ENCODE data around the gene COMMD1. TPM values are rescaled to one million over a fixed set of nuclear protein-coding genes. Genes with fewer than 3 reads are reported as not detected.

COMMD1 gene
- total and polyA plus RNA-seq, 9 donors, result 25.4 to 48.8 (median 33.3) TPM

DNA sequence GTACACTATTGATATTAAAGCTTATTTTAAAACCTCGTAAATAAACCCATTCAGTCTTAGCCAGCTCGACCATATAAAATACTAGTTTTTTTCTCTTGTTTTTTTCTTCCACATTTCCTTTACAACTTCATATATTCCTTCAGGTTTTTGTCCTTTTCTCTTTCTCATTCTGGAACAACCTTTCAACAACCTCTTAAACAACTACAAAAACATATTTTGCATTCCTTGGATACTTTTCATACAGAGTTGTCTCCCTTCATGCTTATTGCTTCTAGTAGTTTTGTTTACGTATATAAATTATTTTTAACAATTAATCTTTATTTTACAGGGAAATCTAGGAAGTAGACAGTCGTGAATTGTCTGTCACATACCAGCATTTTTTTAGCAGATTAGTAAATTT is 41.2 kb downstream of the COMMD1 start:
- DNase-seq, result no peak
- Histone ChIP-seq H3K27ac (no peak overlapping the region), H3K9me3 (no peaks in the 10 kb centered on the region), H3K27me3 (no peaks in the 10 kb centered on the region), H3K36me3 (no peaks in the 10 kb centered on the region), H3K4me3 (no peak overlapping the region), H3K4me1 (ENCODE audit: insufficient read depth) (peaks cover 9% of the 10 kb centered on the region)
- WGBS, 3 donors, result 23 to 38% (median 33%) methylated on average over 4 of the region's 4 CpGs
- intact Hi-C loops (cut with DNase I), result no loop called here
- TF ChIP-seq EP300 (IDR thresholded peaks at IDR 0.05) (no peak), POLR2A (IDR thresholded peaks at IDR 0.05) (no peak)
- TF ChIP-seq, protein P1, sequence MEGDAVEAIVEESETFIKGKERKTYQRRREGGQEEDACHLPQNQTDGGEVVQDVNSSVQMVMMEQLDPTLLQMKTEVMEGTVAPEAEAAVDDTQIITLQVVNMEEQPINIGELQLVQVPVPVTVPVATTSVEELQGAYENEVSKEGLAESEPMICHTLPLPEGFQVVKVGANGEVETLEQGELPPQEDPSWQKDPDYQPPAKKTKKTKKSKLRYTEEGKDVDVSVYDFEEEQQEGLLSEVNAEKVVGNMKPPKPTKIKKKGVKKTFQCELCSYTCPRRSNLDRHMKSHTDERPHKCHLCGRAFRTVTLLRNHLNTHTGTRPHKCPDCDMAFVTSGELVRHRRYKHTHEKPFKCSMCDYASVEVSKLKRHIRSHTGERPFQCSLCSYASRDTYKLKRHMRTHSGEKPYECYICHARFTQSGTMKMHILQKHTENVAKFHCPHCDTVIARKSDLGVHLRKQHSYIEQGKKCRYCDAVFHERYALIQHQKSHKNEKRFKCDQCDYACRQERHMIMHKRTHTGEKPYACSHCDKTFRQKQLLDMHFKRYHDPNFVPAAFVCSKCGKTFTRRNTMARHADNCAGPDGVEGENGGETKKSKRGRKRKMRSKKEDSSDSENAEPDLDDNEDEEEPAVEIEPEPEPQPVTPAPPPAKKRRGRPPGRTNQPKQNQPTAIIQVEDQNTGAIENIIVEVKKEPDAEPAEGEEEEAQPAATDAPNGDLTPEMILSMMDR (IDR thresholded peaks at IDR 0.05), result no peak

DNA sequence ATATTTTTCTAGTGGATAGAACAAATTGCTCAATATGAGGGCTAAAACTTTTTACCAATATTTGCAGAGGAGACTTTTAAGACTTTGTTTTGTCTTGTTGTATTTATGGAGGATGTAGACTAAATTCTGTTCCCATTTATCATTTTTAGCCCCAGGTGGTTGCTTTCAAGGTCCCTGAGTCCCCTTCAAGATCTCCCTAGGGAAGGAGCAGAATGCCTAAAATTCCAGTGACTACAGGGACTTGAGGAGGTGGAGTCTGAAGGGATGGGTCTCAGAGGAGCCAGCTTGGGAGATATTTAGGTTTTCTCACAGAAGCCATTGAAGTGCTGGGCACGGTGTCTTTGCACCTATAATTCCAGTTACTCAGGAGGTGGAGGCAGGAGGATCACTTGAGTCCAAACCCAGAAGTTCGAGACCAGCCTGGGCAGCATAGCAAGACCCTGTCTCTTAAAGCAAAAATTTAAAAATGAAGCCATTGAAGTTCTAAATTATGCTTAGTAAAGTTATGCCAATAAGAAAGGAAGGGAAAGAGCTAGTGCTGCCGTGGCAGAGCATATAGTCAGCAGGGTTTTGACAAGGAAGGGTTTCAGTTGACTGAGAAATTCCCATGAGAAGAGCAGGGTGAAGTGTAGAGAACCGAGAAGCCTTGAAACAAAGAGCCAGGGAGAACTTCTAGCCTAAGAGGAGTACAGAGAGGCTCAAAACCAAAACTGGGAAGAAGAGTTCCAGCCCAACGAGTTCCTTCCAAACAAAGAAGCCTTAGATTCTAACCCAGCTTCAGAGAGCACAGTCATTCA is 43.4 kb downstream of the COMMD1 start:
- H3K9me3 ChIP-seq, result no peaks in the 10 kb centered on the region
- WGBS, 3 donors, result 74 to 78% (median 74%) methylated on average over 5 of the region's 5 CpGs
- intact Hi-C loops (cut with DNase I), result no loop called here
- H3K4me3 ChIP-seq, result no peak overlapping the region
- H3K27me3 ChIP-seq, result no peaks in the 10 kb centered on the region
- no peak overlapping the region for H3K27ac ChIP-seq
- no peak for TF ChIP-seq EP300 (IDR thresholded peaks at IDR 0.05)
- TF ChIP-seq POLR2A (IDR thresholded peaks at IDR 0.05), result no peak
- TF ChIP-seq, protein P1 (IDR thresholded peaks at IDR 0.05), result no peak
- no peak for DNase-seq
- no peaks in the 10 kb centered on the region for H3K36me3 ChIP-seq
- H3K4me1 ChIP-seq (ENCODE audit: insufficient read depth), result peaks cover 9% of the 10 kb centered on the region

DNA sequence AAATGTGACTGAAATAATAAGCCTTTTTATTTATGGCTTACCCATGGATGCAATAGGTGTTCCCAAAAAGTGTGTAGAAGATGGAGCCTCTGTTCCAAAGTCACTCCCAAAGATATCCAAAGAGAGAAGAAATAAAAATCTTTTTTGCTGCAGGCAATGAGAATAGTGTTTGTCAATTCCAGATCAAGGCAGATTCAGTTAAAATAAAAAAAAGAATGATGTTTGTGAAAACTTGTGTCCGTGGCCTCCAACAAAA is 43.9 kb downstream of the COMMD1 start:
- Histone ChIP-seq H3K36me3 (no peaks in the 10 kb centered on the region), H3K27ac (no peak overlapping the region), H3K4me3 (no peak overlapping the region), H3K27me3 (no peaks in the 10 kb centered on the region), H3K4me1 (ENCODE audit: insufficient read depth) (peaks cover 9% of the 10 kb centered on the region), H3K9me3 (no peaks in the 10 kb centered on the region)
- 70 to 89% (median 85%) methylated on average over 1 of the region's 1 CpG for WGBS, 3 donors
- intact Hi-C loops (cut with DNase I), result no loop called here
- no peak for TF ChIP-seq EP300 (IDR thresholded peaks at IDR 0.05)
- TF ChIP-seq POLR2A (IDR thresholded peaks at IDR 0.05), result no peak
- TF ChIP-seq, protein P1 (IDR thresholded peaks at IDR 0.05), result no peak
- DNase-seq, result no peak

DNA sequence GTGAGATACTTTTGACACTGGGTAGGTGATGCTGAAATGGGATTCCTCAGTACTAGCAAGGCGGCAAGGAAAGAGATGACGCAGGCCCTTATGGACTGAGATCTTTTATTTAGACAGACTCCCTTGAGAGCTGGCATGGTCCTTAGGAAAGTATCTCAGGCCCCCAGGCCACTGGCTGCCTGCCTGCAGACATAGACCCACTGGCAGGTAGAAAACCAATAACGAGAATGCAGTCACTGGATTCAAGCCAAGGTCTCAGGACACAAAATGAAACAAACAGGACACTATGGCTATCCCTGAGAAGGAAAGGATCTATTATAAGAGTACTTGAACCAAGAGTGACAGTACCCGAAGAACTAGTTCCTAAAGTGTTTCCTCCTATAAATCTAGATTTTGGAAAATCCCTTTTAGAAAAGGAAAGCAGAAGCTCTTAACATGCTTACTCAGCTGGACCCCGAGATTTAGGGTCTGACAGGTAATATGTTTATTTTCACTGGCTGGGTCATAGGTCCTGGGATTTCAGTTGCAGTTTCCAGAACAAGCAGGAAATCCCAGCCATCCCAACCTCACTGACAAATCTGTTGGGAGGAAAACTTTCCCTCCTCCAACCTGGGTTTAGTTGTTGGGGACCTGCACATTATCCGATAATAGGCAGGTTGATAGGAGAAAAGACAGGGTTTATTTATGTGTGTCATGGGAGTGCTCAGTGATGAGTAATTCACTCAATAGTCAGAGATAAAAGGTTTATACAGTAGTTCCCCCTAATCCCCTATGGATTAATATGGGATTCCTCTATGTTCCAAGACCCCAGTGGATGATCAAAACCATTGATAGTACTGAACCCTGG is 44.5 kb downstream of the COMMD1 start:
- WGBS, 3 donors, result 60 to 68% (median 67%) methylated on average over 6 of the region's 6 CpGs
- H3K4me3 ChIP-seq, result no peak overlapping the region
- DNase-seq, result no peak
- no peaks in the 10 kb centered on the region for H3K27me3 ChIP-seq
- no peaks in the 10 kb centered on the region for H3K9me3 ChIP-seq
- TF ChIP-seq, protein P1 (IDR thresholded peaks at IDR 0.05), result no peak
- TF ChIP-seq POLR2A (IDR thresholded peaks at IDR 0.05) (no peak), EP300 (IDR thresholded peaks at IDR 0.05) (no peak)
- no peak overlapping the region for H3K27ac ChIP-seq
- intact Hi-C loops (cut with DNase I), result no loop called here
- H3K36me3 ChIP-seq, result no peaks in the 10 kb centered on the region
- peaks cover 7% of the 10 kb centered on the region for H3K4me1 ChIP-seq (ENCODE audit: insufficient read depth)

Measured in ovary (tissue), 9 donors.